ENCODE results near the gene PKD2. TPM values are rescaled to one million over a fixed set of nuclear protein-coding genes. Genes with fewer than 3 reads are reported as not detected.

PKD2 gene
- total RNA-seq, 1 donor: 27.7 TPM

GRCh38 chr4:88060431-88060830, 53.0 kb downstream of the PKD2 start:
- DNase-seq (ENCODE audit: low read depth in 2 of 3, low spot score in 2 of 3): no peak

GRCh38 chr4:88062311-88062710, 54.9 kb downstream of the PKD2 start:
- DNase-seq (ENCODE audit: low read depth in 2 of 3, low spot score in 2 of 3): no peak

- no peak for DNase-seq (ENCODE audit: low read depth in 2 of 3, low spot score in 2 of 3)
Measured at GRCh38 chr4:88062843-88063242, 55.4 kb downstream of the PKD2 start.

DNA sequence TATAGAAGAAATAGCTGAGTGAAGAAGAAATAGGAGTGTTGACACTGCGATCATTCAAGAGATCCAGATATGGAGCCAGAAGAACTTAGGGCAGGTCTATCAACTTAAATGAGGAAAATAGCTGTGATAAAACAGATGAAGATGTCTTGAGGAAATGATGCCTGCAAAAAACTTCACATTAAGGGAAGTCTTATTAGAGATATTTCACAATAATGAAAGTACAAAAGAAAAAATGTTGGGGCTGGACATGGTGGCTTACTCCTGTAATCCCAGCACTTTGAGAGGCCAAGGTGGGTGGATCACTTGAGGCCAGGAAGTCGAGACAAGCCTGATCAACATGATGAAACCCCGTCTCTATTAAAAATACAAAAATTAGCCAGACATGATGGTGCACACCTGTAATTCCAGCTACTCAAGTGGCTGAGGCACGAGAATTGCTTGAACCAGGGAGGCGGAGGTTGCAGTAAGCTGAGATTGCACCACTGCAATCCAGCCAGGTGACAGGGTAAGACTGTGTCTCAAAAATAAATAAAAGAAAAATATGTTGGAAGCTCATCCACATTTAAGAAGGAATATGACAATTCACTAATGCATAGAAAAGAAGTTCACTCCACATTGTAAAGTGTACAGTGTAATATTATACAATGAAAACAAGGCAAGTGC, 56.3 kb downstream of the PKD2 start:
- no peak for DNase-seq (ENCODE audit: low read depth in 2 of 3, low spot score in 2 of 3)

GRCh38 chr4:88064410-88064809, 57.0 kb downstream of the PKD2 start:
- DNase-seq (ENCODE audit: low read depth in 2 of 3, low spot score in 2 of 3): no peak

- DNase-seq (ENCODE audit: low read depth in 2 of 3, low spot score in 2 of 3): no peak
Measured at GRCh38 chr4:88070031-88070430, 62.6 kb downstream of the PKD2 start.

DNA sequence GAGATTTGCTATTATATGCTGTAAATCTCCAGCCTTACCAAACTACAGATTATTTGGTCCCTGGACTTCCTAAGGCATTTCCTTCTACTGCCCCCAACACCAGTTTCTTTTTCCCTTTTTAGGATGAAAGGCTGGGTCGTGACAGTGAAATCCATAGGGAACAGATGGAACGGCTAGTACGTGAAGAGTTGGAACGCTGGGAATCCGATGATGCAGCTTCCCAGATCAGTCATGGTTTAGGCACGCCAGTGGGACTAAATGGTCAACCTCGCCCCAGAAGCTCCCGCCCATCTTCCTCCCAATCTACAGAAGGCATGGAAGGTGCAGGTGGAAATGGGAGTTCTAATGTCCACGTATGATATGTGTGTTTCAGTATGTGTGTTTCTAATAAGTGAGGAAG, 67.9 kb downstream of the PKD2 start:
- no peak for DNase-seq (ENCODE audit: low read depth in 2 of 3, low spot score in 2 of 3)

GRCh38 chr4:88077911-88078524, 70.6 kb downstream of the PKD2 start:
- DNase-seq (ENCODE audit: low read depth in 2 of 3, low spot score in 2 of 3): no peak

- no peak for DNase-seq (ENCODE audit: low read depth in 2 of 3, low spot score in 2 of 3)
Measured at GRCh38 chr4:88078579-88078978, 71.1 kb downstream of the PKD2 start.

- DNase-seq (ENCODE audit: low read depth in 2 of 3, low spot score in 2 of 3): no peak
Measured at GRCh38 chr4:88080626-88081025, 73.2 kb downstream of the PKD2 start.

DNA sequence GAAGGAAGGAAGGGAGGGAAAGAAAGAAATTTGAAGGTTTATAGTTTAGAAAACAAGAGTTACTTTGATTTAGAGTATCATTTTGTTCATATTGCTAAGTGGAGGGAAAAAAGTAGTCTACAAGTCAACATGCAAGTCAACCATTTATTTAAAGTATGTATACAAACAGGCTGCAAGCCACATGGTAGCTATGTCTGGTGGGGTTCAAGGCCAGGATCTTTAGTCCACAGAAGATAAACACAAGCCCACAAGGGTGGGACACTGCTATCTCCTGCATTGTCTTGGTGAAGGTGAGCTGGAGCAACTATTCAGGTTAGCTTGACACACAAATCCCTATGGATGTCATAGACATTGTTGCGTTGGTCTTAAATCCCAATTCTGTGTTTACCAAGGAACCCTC, 79.6 kb downstream of the PKD2 start:
- no peak for DNase-seq (ENCODE audit: low read depth in 2 of 3, low spot score in 2 of 3)

GRCh38 chr4:88090898-88091297, 83.5 kb downstream of the PKD2 start:
- no peak for DNase-seq (ENCODE audit: low read depth in 2 of 3, low spot score in 2 of 3)

- no peak for DNase-seq (ENCODE audit: low read depth in 2 of 3, low spot score in 2 of 3)
Measured at GRCh38 chr4:88091378-88091777, 83.9 kb downstream of the PKD2 start.

GRCh38 chr4:88093874-88094273, 86.4 kb downstream of the PKD2 start:
- DNase-seq (ENCODE audit: low read depth in 2 of 3, low spot score in 2 of 3): no peak

DNA sequence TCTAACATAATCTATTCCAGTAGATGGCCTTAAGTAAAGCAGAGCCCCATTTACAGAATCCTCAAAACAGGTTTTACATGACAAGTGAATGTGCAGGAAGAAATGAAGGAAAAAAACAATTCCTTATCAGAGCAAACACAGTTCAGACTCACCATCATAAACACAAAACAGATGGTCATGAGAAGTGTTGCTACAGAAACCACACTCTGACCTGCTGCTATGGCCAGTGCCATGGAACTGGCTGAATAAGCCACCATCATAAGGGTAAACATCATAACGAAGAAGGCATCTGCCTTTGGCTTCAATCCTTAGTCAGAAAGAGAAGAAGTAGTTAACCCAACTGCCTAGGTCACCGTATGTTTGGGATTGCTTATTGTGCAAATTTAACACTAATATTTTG, 89.9 kb downstream of the PKD2 start:
- DNase-seq (ENCODE audit: low read depth in 2 of 3, low spot score in 2 of 3): no peak

GRCh38 chr4:88097781-88098180, 90.3 kb downstream of the PKD2 start:
- no peak for DNase-seq (ENCODE audit: low read depth in 2 of 3, low spot score in 2 of 3)

- DNase-seq (ENCODE audit: low read depth in 2 of 3, low spot score in 2 of 3): no peak
Measured at GRCh38 chr4:88098993-88099752, 91.7 kb downstream of the PKD2 start.

- DNase-seq (ENCODE audit: low read depth in 2 of 3, low spot score in 2 of 3): peak in 2 of 3 donors; percentile 66 to 85
Measured at GRCh38 chr4:88101165-88101564, 93.7 kb downstream of the PKD2 start.

DNA sequence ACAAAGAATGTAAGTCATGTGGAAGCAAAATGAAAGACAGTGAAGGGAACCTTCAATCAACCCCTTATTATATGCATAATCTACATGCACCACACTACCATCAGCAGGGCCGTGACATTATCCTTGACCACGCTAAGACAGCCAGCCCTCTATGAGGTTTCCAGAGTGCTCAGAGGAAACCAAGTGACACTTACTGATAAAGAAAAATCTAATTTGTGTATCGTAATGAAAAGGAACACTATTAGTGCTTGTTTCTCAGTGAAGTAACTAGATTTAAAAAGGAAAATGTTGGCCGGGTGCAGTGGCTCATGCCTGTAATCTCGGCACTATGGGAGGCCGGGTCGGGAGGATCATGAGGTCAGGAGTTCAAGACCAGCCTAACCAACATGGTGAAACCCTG, 94.6 kb downstream of the PKD2 start:
- DNase-seq (ENCODE audit: low read depth in 2 of 3, low spot score in 2 of 3): peak in 2 of 3 donors; percentile 21 to 54

GRCh38 chr4:88104902-88105610, 97.6 kb downstream of the PKD2 start:
- no peak for DNase-seq (ENCODE audit: low read depth in 2 of 3, low spot score in 2 of 3)

- no peak for DNase-seq (ENCODE audit: low read depth in 2 of 3, low spot score in 2 of 3)
Measured at GRCh38 chr4:88106205-88106604, 98.8 kb downstream of the PKD2 start.

Data from hematopoietic multipotent progenitor cell (in vitro differentiated cells).